Right renal pelvis (tissue), 4 donors: ENCODE results near the gene ZNF69. TPM values are rescaled to one million over a fixed set of nuclear protein-coding genes. Genes with fewer than 3 reads are reported as not detected.
A peak's percentile ranks its signal among the peaks of the same experiment; 100 is the strongest.
"Not testable (repeated sequence)": the region's sequence is repeated elsewhere in the genome, so short reads cannot be mapped to it uniquely, and the experiment has no call there.

Source experiments
- DNase-seq, 4 donors: peaks; one replicate each; pipeline ENCODE4 v3.0.0-alpha.2; 2013; ENCODE audit warnings: low read depth in 4 of 4, low spot score in 3 of 4, missing footprints in 1 of 4
- polyA plus RNA-seq, 4 donors: library from polyadenylated mRNA; unstranded; fragments of 120-200 nt; gene quantifications; one replicate each; pipeline ENCODE4 v1.2.1, GENCODE V29; 2013; ENCODE audit not compliant: insufficient read length in 4 of 4

ZNF69 gene
- 10 to 100 TPM; 15.6 to 21.2 (median 17.4) TPM for polyA plus RNA-seq

- peak; percentile 77 to 87 (median 83) for DNase-seq
Measured at GRCh38 chr19:11887611-11888531, at the start of gene ZNF69. Gene ZNF69 (plus strand): TSS chr19:11887782. CDS start chr19:11887924, 142 bp downstream.

- DNase-seq = peak in 3 of 4 donors; percentile 10 to 38 (median 22)
Measured at GRCh38 chr19:11843722-11844121, 43.9 kb upstream of the ZNF69 start.

GRCh38 chr19:11847615-11848014, 40.0 kb upstream of the ZNF69 start:
- not testable (repeated sequence) for DNase-seq

- no peak for DNase-seq
Measured at GRCh38 chr19:11848200-11848593, 39.4 kb upstream of the ZNF69 start.

- peak; percentile 79 to 87 (median 83) for DNase-seq
Measured at GRCh38 chr19:11848594-11849469, 38.8 kb upstream of the ZNF69 start, which contains the start of gene ZNF439. Gene ZNF439 (plus strand): TSS chr19:11848726. CDS start chr19:11848868, 142 bp downstream.

- not testable (repeated sequence) for DNase-seq
Measured at GRCh38 chr19:11850289-11850688, 37.3 kb upstream of the ZNF69 start.

GRCh38 chr19:11853358-11853757, 34.2 kb upstream of the ZNF69 start:
- no peak for DNase-seq

- DNase-seq = no peak
Measured at GRCh38 chr19:11856596-11857250, 30.9 kb upstream of the ZNF69 start.

- no peak for DNase-seq
Measured at GRCh38 chr19:11860721-11861120, 26.9 kb upstream of the ZNF69 start.

- no peak for DNase-seq
Measured at GRCh38 chr19:11861301-11861700, 26.3 kb upstream of the ZNF69 start.

- not testable (repeated sequence) for DNase-seq
Measured at GRCh38 chr19:11867766-11868165, 19.8 kb upstream of the ZNF69 start.

GRCh38 chr19:11868188-11868587, 19.4 kb upstream of the ZNF69 start:
- no peak for DNase-seq

- DNase-seq = no peak
Measured at GRCh38 chr19:11872624-11873023, 15.0 kb upstream of the ZNF69 start.

- no peak for DNase-seq
Measured at GRCh38 chr19:11873762-11874161, 13.8 kb upstream of the ZNF69 start.

- not testable (repeated sequence) for DNase-seq
Measured at GRCh38 chr19:11879687-11880266, 7.8 kb upstream of the ZNF69 start.

- no peak for DNase-seq
Measured at GRCh38 chr19:11880598-11880997, 7.0 kb upstream of the ZNF69 start.

- DNase-seq = peak; percentile 39 to 63 (median 46)
Measured at GRCh38 chr19:11881151-11881800, 6.3 kb upstream of the ZNF69 start.

GRCh38 chr19:11882606-11883005, 5.0 kb upstream of the ZNF69 start:
- no peak for DNase-seq

GRCh38 chr19:11887234-11887610, 360 bp upstream of the ZNF69 start:
- DNase-seq = peak in 1 of 4 donors; percentile 1

GRCh38 chr19:11889901-11890300, 2.3 kb downstream of the ZNF69 start:
- not testable (repeated sequence) for DNase-seq
